NCI-H1105 treated with DMSO at 0.1 percent for 48 hours (cell line): ENCODE results near the gene ENOX1.

Experiments used
- DNase-seq: peaks from one replicate; lab custom pipeline; 2025; lab: John Stamatoyannopoulos, UW

ENOX1 gene

GRCh38 chr13:43388282-43389034 is 398.3 kb downstream of the ENOX1 start:
- DNase-seq: peak; percentile 83

GRCh38 chr13:43387880-43388279 is 398.9 kb downstream of the ENOX1 start:
- DNase-seq: no peak

GRCh38 chr13:43383498-43384165 is 403.1 kb downstream of the ENOX1 start:
- no peak for DNase-seq

GRCh38 chr13:43379738-43380137 is 407.0 kb downstream of the ENOX1 start:
- no peak for DNase-seq

GRCh38 chr13:43377973-43378372 is 408.8 kb downstream of the ENOX1 start:
- DNase-seq: no peak

GRCh38 chr13:43377149-43377548 is 409.6 kb downstream of the ENOX1 start:
- no peak for DNase-seq

- no peak for DNase-seq
Observed at GRCh38 chr13:43376596-43376995, 410.2 kb downstream of the ENOX1 start.

- no peak for DNase-seq
Observed at GRCh38 chr13:43375797-43376465, 410.8 kb downstream of the ENOX1 start.

- DNase-seq: no peak
Observed at GRCh38 chr13:43374621-43375020, 412.2 kb downstream of the ENOX1 start.

GRCh38 chr13:43373400-43373799 is 413.4 kb downstream of the ENOX1 start:
- no peak for DNase-seq

- DNase-seq: no peak
Observed at GRCh38 chr13:43370842-43371241, 415.9 kb downstream of the ENOX1 start.

GRCh38 chr13:43369319-43369718 is 417.5 kb downstream of the ENOX1 start:
- DNase-seq: no peak

- no peak for DNase-seq
Observed at GRCh38 chr13:43368003-43368402, 418.8 kb downstream of the ENOX1 start.

GRCh38 chr13:43365039-43365344 is 421.8 kb downstream of the ENOX1 start:
- DNase-seq: no peak

GRCh38 chr13:43364210-43365038 is 422.3 kb downstream of the ENOX1 start:
- DNase-seq: no peak

- DNase-seq: no peak
Observed at GRCh38 chr13:43363156-43363953, 423.4 kb downstream of the ENOX1 start.

- no peak for DNase-seq
Observed at GRCh38 chr13:43362556-43362955, 424.2 kb downstream of the ENOX1 start.

- no peak for DNase-seq
Observed at GRCh38 chr13:43360892-43361610, 425.7 kb downstream of the ENOX1 start.

GRCh38 chr13:43360171-43360570 is 426.6 kb downstream of the ENOX1 start:
- DNase-seq: no peak

GRCh38 chr13:43359536-43359935 is 427.2 kb downstream of the ENOX1 start:
- DNase-seq: no peak

GRCh38 chr13:43357564-43357963 is 429.2 kb downstream of the ENOX1 start:
- no peak for DNase-seq
